ENCODE data around the gene DDX41.

GRCh38 chr5:177490992-177491391 lies 25.8 kb downstream of the DDX41 start:
- TF ChIP-seq, protein P1, sequence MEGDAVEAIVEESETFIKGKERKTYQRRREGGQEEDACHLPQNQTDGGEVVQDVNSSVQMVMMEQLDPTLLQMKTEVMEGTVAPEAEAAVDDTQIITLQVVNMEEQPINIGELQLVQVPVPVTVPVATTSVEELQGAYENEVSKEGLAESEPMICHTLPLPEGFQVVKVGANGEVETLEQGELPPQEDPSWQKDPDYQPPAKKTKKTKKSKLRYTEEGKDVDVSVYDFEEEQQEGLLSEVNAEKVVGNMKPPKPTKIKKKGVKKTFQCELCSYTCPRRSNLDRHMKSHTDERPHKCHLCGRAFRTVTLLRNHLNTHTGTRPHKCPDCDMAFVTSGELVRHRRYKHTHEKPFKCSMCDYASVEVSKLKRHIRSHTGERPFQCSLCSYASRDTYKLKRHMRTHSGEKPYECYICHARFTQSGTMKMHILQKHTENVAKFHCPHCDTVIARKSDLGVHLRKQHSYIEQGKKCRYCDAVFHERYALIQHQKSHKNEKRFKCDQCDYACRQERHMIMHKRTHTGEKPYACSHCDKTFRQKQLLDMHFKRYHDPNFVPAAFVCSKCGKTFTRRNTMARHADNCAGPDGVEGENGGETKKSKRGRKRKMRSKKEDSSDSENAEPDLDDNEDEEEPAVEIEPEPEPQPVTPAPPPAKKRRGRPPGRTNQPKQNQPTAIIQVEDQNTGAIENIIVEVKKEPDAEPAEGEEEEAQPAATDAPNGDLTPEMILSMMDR (IDR thresholded peaks at IDR 0.05): no peak
- TF ChIP-seq POLR2A (IDR thresholded peaks at IDR 0.05) (no peak), EP300 (IDR thresholded peaks at IDR 0.05) (no peak)

All from tibial nerve (tissue), 4 donors.